Subcutaneous adipose tissue (tissue), 4 donors: Measurements from ENCODE around the gene NRM. TPM values are rescaled to one million over a fixed set of nuclear protein-coding genes. Genes with fewer than 3 reads are reported as not detected.

Experiments used
- CTCF ChIP-seq: fragments of 450-650 bp; IDR thresholded peaks from one replicate; pipeline ENCODE4 v1.5.1; 2016; ENCODE audit warnings: low read depth, mild to moderate bottlenecking, control low read depth, antibody characterized with exemption, moderate library complexity
- total RNA-seq, 4 donors: library from RNA; depleted of rRNA; stranded (reverse); fragments of >200 nt; gene quantifications; one replicate each; pipeline ENCODE4 v1.1.0, GENCODE V29; 2016

The NRM gene
- total RNA-seq, 4 donors from 2014 or later = 2.0 to 4.2 (median 3.6) TPM

- no peak for TF ChIP-seq CTCF
Observed at GRCh38 chr6:30686908-30687658, 3.7 kb downstream of the NRM start.

- TF ChIP-seq CTCF = no peak
Observed at GRCh38 chr6:30686009-30686907, 4.5 kb downstream of the NRM start, which contains the start of gene PPP1R18. PPP1R18 (minus strand) TSS chr6:30686645; CDS start chr6:30686018, 627 bp downstream.

- no peak for TF ChIP-seq CTCF
Observed at GRCh38 chr6:30685157-30686008, 5.4 kb downstream of the NRM start.

- no peak for TF ChIP-seq CTCF
Observed at GRCh38 chr6:30684386-30685156, 6.2 kb downstream of the NRM start.

- TF ChIP-seq CTCF = no peak
Observed at GRCh38 chr6:30683980-30684338, 6.8 kb downstream of the NRM start.

GRCh38 chr6:30683183-30683979 lies 7.4 kb downstream of the NRM start:
- no peak for TF ChIP-seq CTCF
